HepG2 (cell line): ENCODE measurements around the gene TK1. TPM values are rescaled to one million over a fixed set of nuclear protein-coding genes. Genes with fewer than 3 reads are reported as not detected.

ENCODE experiments used
- BATF2 ChIP-seq: sonication (generic); formaldehyde crosslinking; IDR thresholded peaks from 2 replicates; pipeline ENCODE4 v1.8.0; 2022; ENCODE audit warnings: mild to moderate bottlenecking, missing genetic modification reagents, moderate library complexity
- DNMT3B ChIP-seq: conservative IDR thresholded peaks from 2 replicates; pipeline ENCODE4 v1.6.1; 2016; ENCODE audit warnings: missing biosample characterization, control low read depth
- HES4 ChIP-seq: sonication (generic); formaldehyde crosslinking; IDR thresholded peaks from 2 replicates; pipeline ENCODE4 v1.9.0; 2021; ENCODE audit warnings: mild to moderate bottlenecking, missing genetic modification reagents, borderline replicate concordance
- HMG20A ChIP-seq: IDR thresholded peaks from 2 replicates; pipeline ENCODE4 v1.6.1; 2016; ENCODE audit warnings: borderline replicate concordance
- HOXA9 ChIP-seq: sonication (generic); formaldehyde crosslinking; IDR thresholded peaks from 2 replicates; pipeline ENCODE4 v1.8.1; 2022; ENCODE audit warnings: missing genetic modification reagents, mild to moderate bottlenecking, moderate library complexity, borderline replicate concordance
- NFRKB ChIP-seq: fragments of 450-650 bp; IDR thresholded peaks from 2 replicates; pipeline ENCODE4 v1.6.1; 2017
- PHF21A ChIP-seq: sonication (generic); formaldehyde crosslinking; IDR thresholded peaks from 2 replicates; pipeline ENCODE4 v1.5.0; 2020; ENCODE audit warnings: mild to moderate bottlenecking, missing genetic modification reagents
- RELA ChIP-seq: sonication (generic); formaldehyde crosslinking; IDR thresholded peaks from 2 replicates; pipeline ENCODE4 v1.4.0; 2020; ENCODE audit warnings: missing genetic modification reagents
- SMAD9 ChIP-seq: sonication (generic); formaldehyde crosslinking; IDR thresholded peaks from 2 replicates; pipeline ENCODE4 v1.5.1; 2020; ENCODE audit warnings: mild to moderate bottlenecking, missing genetic modification reagents
- SMARCC2 ChIP-seq: fragments of 450-650 bp; IDR thresholded peaks from 2 replicates; pipeline ENCODE4 v1.6.1; 2017; ENCODE audit warnings: antibody characterized with exemption, mild to moderate bottlenecking
- SUZ12 ChIP-seq: fragments of 150-350 bp; IDR thresholded peaks from 2 replicates; pipeline ENCODE4 v1.6.1; 2014; ENCODE audit warnings: low read depth, low read length
- TCF12 ChIP-seq, 2 experiments: fragments of 450-650 bp in 1 of 2; sonication (generic) in 1 of 2; formaldehyde crosslinking in 1 of 2; IDR thresholded peaks; 2 replicates each; pipeline versions ENCODE4 v1.6.1 to v1.8.0; 2017 to 2022; ENCODE audit warnings: antibody characterized with exemption in 1 of 2, mild to moderate bottlenecking in 1 of 2, missing genetic modification reagents in 1 of 2, moderate library complexity in 1 of 2
- ZNF18 ChIP-seq: sonication (generic); formaldehyde crosslinking; IDR thresholded peaks from 2 replicates; pipeline ENCODE4 v1.8.0; 2022; ENCODE audit warnings: mild to moderate bottlenecking, missing genetic modification reagents; ENCODE audit not compliant: insufficient replicate concordance
- ZNF24 ChIP-seq: fragments of 450-650 bp; IDR thresholded peaks from 2 replicates; pipeline ENCODE4 v1.6.1; 2017; ENCODE audit warnings: antibody characterized with exemption, mild to moderate bottlenecking
- ZNF550 ChIP-seq: sonication (generic); formaldehyde crosslinking; IDR thresholded peaks from 2 replicates; pipeline ENCODE4 v1.4.0; 2020; ENCODE audit warnings: mild to moderate bottlenecking, missing genetic modification reagents, borderline replicate concordance
- ZNF574 ChIP-seq: sonication (generic); formaldehyde crosslinking; IDR thresholded peaks from 2 replicates; pipeline ENCODE4 v1.4.0; 2020; ENCODE audit warnings: missing genetic modification reagents
- ZNF576 ChIP-seq: sonication (generic); formaldehyde crosslinking; IDR thresholded peaks from 2 replicates; pipeline ENCODE4 v1.4.0; 2020; ENCODE audit warnings: mild to moderate bottlenecking, missing genetic modification reagents
- polyA plus RNA-seq, 8 experiments: library from polyadenylated mRNA; depleted of rRNA in 3 of 8; stranded (reverse) in 7 of 8; unstranded in 1 of 8; fragments of >200 nt; fragmentation: Illumina TruSeq in 4 of 8; extraction: Trizol in 4 of 8; gene quantifications; 2 replicates each; pipeline versions ENCODE4 v1.2.1 to v1.2.3, GENCODE V29; 2011 to 2016; ENCODE audit warnings: low read depth in 4 of 8, missing spikeins in 1 of 8, mixed read lengths in 1 of 8; ENCODE audit not compliant: insufficient read depth in 1 of 8
- total RNA-seq, 5 experiments: library from RNA; depleted of rRNA; stranded (reverse); fragments of >200 nt; fragmentation: Illumina TruSeq; extraction: Trizol; gene quantifications; 2 replicates each; pipeline ENCODE4 v1.2.3, GENCODE V29; 2016; ENCODE audit warnings: low read depth in 1 of 5
- TF ChIP-seq, protein P1 (sequence below): sonication (generic); formaldehyde crosslinking; IDR thresholded peaks from 2 replicates; pipeline ENCODE4 v1.5.0; 2020; ENCODE audit warnings: missing genetic modification reagents
- TF ChIP-seq, protein P2 (sequence below): sonication (generic); formaldehyde crosslinking; IDR thresholded peaks from 2 replicates; pipeline ENCODE4 v1.5.1; 2020; ENCODE audit warnings: missing genetic modification reagents, mild to moderate bottlenecking, borderline replicate concordance

The TK1 gene
- total and polyA plus RNA-seq, 2 of the 13 experiments (the other 11 are each of a cell fraction or from before 2014, with no cell fraction given), result 45.0 to 96.0 TPM

DNA sequence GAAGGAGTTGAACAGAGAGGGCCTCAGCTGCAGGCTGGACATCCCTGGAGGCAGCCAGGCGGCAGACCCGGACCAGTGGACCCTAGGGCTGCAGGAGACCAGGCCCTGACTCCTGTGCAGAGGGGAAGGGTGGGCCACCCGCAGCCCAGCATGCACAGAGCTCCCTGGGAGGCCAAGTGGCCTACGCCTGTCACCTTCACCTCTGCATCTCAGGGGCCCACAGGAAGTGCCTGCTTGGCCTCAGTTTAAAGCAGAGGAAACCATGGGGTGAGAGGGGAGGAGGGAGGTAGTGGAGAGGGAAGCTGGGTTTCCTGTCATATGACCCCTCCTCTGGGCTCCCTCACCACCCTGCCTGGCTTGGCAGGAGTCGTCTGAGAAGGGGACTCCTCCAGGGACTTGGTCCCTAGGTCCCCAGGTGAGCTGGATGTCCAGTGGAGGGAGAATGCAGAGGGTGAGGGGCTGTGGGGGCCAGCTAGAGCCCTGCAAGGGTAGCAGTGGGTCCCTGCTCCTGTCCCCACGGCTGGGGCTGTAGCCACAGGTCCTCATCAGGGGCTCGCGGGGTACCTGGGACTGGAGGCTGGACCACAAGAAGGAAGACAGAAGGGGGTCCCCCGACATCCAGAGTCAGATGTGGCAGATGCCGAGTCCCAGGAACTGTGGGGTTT, 56.3 kb downstream of the TK1 start, which contains the start of gene TMC8 (continued):
- 0 out of 2 replicates have a peak, but pooled peaks have one; percentile 42 for TF ChIP-seq ZNF574 (CRISPR knock-in tag)
- TF ChIP-seq NFRKB, result no peak
- TF ChIP-seq, protein P1, sequence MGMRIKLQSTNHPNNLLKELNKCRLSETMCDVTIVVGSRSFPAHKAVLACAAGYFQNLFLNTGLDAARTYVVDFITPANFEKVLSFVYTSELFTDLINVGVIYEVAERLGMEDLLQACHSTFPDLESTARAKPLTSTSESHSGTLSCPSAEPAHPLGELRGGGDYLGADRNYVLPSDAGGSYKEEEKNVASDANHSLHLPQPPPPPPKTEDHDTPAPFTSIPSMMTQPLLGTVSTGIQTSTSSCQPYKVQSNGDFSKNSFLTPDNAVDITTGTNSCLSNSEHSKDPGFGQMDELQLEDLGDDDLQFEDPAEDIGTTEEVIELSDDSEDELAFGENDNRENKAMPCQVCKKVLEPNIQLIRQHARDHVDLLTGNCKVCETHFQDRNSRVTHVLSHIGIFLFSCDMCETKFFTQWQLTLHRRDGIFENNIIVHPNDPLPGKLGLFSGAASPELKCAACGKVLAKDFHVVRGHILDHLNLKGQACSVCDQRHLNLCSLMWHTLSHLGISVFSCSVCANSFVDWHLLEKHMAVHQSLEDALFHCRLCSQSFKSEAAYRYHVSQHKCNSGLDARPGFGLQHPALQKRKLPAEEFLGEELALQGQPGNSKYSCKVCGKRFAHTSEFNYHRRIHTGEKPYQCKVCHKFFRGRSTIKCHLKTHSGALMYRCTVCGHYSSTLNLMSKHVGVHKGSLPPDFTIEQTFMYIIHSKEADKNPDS, result no peak
- no peak for TF ChIP-seq HOXA9 (CRISPR knock-in tag)
- TF ChIP-seq SUZ12, result no peak
- TF ChIP-seq ZNF24, result no peak
- TF ChIP-seq HMG20A (CRISPR knock-in tag), result no peak; the same call in 1 of the 2 replicates
- no peak for TF ChIP-seq SMARCC2
- TF ChIP-seq ZNF550 (CRISPR knock-in tag), result no peak
- TF ChIP-seq RELA (CRISPR knock-in tag), result no peak
- no peak for TF ChIP-seq ZNF576 (CRISPR knock-in tag)
- TF ChIP-seq SMAD9 (CRISPR knock-in tag), result no peak
- no peak for TF ChIP-seq ZNF18 (CRISPR knock-in tag)
- TF ChIP-seq, protein P2, sequence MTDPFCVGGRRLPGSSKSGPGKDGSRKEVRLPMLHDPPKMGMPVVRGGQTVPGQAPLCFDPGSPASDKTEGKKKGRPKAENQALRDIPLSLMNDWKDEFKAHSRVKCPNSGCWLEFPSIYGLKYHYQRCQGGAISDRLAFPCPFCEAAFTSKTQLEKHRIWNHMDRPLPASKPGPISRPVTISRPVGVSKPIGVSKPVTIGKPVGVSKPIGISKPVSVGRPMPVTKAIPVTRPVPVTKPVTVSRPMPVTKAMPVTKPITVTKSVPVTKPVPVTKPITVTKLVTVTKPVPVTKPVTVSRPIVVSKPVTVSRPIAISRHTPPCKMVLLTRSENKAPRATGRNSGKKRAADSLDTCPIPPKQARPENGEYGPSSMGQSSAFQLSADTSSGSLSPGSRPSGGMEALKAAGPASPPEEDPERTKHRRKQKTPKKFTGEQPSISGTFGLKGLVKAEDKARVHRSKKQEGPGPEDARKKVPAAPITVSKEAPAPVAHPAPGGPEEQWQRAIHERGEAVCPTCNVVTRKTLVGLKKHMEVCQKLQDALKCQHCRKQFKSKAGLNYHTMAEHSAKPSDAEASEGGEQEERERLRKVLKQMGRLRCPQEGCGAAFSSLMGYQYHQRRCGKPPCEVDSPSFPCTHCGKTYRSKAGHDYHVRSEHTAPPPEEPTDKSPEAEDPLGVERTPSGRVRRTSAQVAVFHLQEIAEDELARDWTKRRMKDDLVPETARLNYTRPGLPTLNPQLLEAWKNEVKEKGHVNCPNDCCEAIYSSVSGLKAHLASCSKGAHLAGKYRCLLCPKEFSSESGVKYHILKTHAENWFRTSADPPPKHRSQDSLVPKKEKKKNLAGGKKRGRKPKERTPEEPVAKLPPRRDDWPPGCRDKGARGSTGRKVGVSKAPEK, result no peak
- no peak for TF ChIP-seq BATF2 (CRISPR knock-in tag)
- TF ChIP-seq HES4 (CRISPR knock-in tag), result no peak
- peak; percentile 87 for TF ChIP-seq PHF21A
- TF ChIP-seq TCF12 (IDR thresholded peaks at IDR 0.05), result no peak
- no peak for TF ChIP-seq TCF12 (CRISPR knock-in tag; IDR thresholded peaks at IDR 0.05)
- no peak for TF ChIP-seq DNMT3B (CRISPR knock-in tag)
